Liver (tissue), 9 donors: ENCODE results near the gene TMOD4. TPM values are rescaled to one million over a fixed set of nuclear protein-coding genes. Genes with fewer than 3 reads are reported as not detected.
A peak's percentile ranks its signal among the peaks of the same experiment; 100 is the strongest.

Experiments used
- DNase-seq: peaks from one replicate; pipeline ENCODE4 v3.0.0-alpha.2; 2017; ENCODE audit warnings: low spot score
- H3K27ac ChIP-seq, 2 donors: one replicate each; pipeline ENCODE4 v1.7.0; 2013; ENCODE audit warnings: inconsistent platforms in 2 of 2, low read length in 2 of 2, control low read depth in 1 of 2, low read depth in 1 of 2, mild to moderate bottlenecking in 1 of 2
- H3K27me3 ChIP-seq, 4 donors: one replicate each; pipeline versions ENCODE4 v1.6.1 to v1.7.0; 2013; ENCODE audit warnings: low read length in 3 of 4, inconsistent platforms in 1 of 4, mild to moderate bottlenecking in 1 of 4, moderate library complexity in 1 of 4; ENCODE audit not compliant: control insufficient read depth in 4 of 4, insufficient read depth in 4 of 4
- H3K36me3 ChIP-seq, 4 donors: one replicate each; pipeline versions ENCODE4 v1.6.1 to v1.7.0; 2013; ENCODE audit warnings: low read length in 3 of 4, mild to moderate bottlenecking in 3 of 4, low read depth in 1 of 4, moderate library complexity in 1 of 4; ENCODE audit not compliant: control insufficient read depth in 4 of 4, insufficient read depth in 3 of 4
- H3K4me1 ChIP-seq, 4 donors: one replicate each; pipeline versions ENCODE4 v1.6.1 to v1.7.0; 2013; ENCODE audit warnings: low read length in 3 of 4, mild to moderate bottlenecking in 3 of 4, moderate library complexity in 1 of 4; ENCODE audit not compliant: control insufficient read depth in 4 of 4, insufficient read depth in 4 of 4
- H3K4me3 ChIP-seq, 3 donors: one replicate each; pipeline versions ENCODE4 v1.6.1 to v1.7.0; 2013; ENCODE audit warnings: low read length in 3 of 3, control low read depth in 1 of 3, low read depth in 1 of 3, mild to moderate bottlenecking in 1 of 3
- H3K9ac ChIP-seq, 2 donors: one replicate each; pipeline ENCODE4 v1.7.0; 2013; ENCODE audit warnings: low read length in 2 of 2, mild to moderate bottlenecking in 2 of 2, moderate library complexity in 2 of 2, control low read depth in 1 of 2, low read depth in 1 of 2
- H3K9me3 ChIP-seq, 4 donors: one replicate each; pipeline versions ENCODE4 v1.6.1 to v1.7.0; 2013; ENCODE audit warnings: low read length in 3 of 4; ENCODE audit not compliant: control insufficient read depth in 4 of 4
- HNF4A ChIP-seq, 2 donors: conservative IDR thresholded peaks; 2 replicates each; pipeline ENCODE4 v1.6.1; 2016; ENCODE audit warnings: antibody characterized with exemption in 2 of 2, mild to moderate bottlenecking in 2 of 2
- JUND ChIP-seq, 2 donors: IDR thresholded peaks; 2 replicates each; pipeline ENCODE4 v1.6.1; 2016; ENCODE audit warnings: antibody characterized with exemption in 2 of 2
- NR2F2 ChIP-seq: IDR thresholded peaks from 2 replicates; pipeline ENCODE4 v1.6.1; 2016; ENCODE audit warnings: antibody characterized with exemption
- RAD21 ChIP-seq, 2 donors: IDR thresholded peaks; 2 replicates each; pipeline ENCODE4 v1.6.1; 2016; ENCODE audit warnings: antibody characterized with exemption in 2 of 2, mild to moderate bottlenecking in 2 of 2
- RXRA ChIP-seq, 2 donors: IDR thresholded peaks; 2 replicates each; pipeline ENCODE4 v1.6.1; 2017 to 2018; ENCODE audit warnings: antibody characterized with exemption in 2 of 2, mild to moderate bottlenecking in 1 of 2
- SP1 ChIP-seq: IDR thresholded peaks from 2 replicates; pipeline ENCODE4 v1.6.1; 2018; ENCODE audit warnings: antibody characterized with exemption, mild to moderate bottlenecking
- TAF1 ChIP-seq: conservative IDR thresholded peaks from 2 replicates; pipeline ENCODE4 v1.6.1; 2016; ENCODE audit warnings: antibody characterized with exemption, mild to moderate bottlenecking
- WGBS: extraction: QIAGEN DNeasy Blood & Tissue Kit; methylation state at CpG from one replicate; pipeline ENCODE4 v1.1.7; 2013; 5-methylcytosine and 5-hydroxymethylcytosine counted together
- polyA plus RNA-seq, 2 donors: library from polyadenylated mRNA; stranded (reverse) in 1 of 2; unstranded in 1 of 2; fragments of 200-250 nt in 1 of 2; fragments of >200 nt in 1 of 2; fragmentation: Nextera tagmentation in 1 of 2; extraction: Ambion mirVana in 1 of 2; gene quantifications; one replicate each; pipeline versions ENCODE4 v1.2.1 to v1.2.3, GENCODE V29; 2013 to 2015
- total RNA-seq, 2 donors: library from RNA; depleted of rRNA; stranded (reverse); fragments of >200 nt; gene quantifications; one replicate each; pipeline ENCODE4 v1.2.3, GENCODE V29; 2014
- TF ChIP-seq, protein P1 (sequence below): IDR thresholded peaks from 2 replicates; pipeline ENCODE4 v1.6.1; 2016; ENCODE audit warnings: antibody characterized with exemption, mild to moderate bottlenecking
- donor health status: healthy.
- donor health status: healthy.
- donor health status: healthy.
- donor health status: healthy.
- donor health status: healthy.

The TMOD4 gene
- total and polyA plus RNA-seq, 4 donors: not detected

GRCh38 chr1:151175041-151175741 is 590 bp downstream of the TMOD4 start:
- no peaks in the 10 kb centered on the region for H3K4me1 ChIP-seq
- TF ChIP-seq RXRA (IDR thresholded peaks at IDR 0.05) (no peak), HNF4A (conservative IDR thresholded peaks at IDR 0.05) (no peak), SP1 (no peak), JUND (IDR thresholded peaks at IDR 0.05) (no peak)
- H3K36me3 ChIP-seq: peaks cover 7 to 60% (median 26%) of the 10 kb centered on the region in 4 donors
- H3K27me3 ChIP-seq: no peaks in the 10 kb centered on the region
- 84% methylated on average over 6 of the region's 6 CpGs for WGBS
- H3K9ac ChIP-seq: no peak overlapping the region
- no peak for DNase-seq
- no peaks in the 10 kb centered on the region for H3K9me3 ChIP-seq
- no peak overlapping the region for H3K27ac ChIP-seq
- no peak overlapping the region for H3K4me3 ChIP-seq

GRCh38 chr1:151171190-151171589 is 4.6 kb downstream of the TMOD4 start:
- no peak for TF ChIP-seq TAF1
- TF ChIP-seq NR2F2: no peak
- no peak for TF ChIP-seq JUND (IDR thresholded peaks at IDR 0.05)
- Histone ChIP-seq H3K27ac (no peak overlapping the region), H3K9ac (no peak overlapping the region), H3K9me3 (no peaks in the 10 kb centered on the region), H3K4me1 (peaks cover 3 to 11% (median 9%) of the 10 kb centered on the region in 4 donors), H3K4me3 (no peak overlapping the region), H3K27me3 (no peaks in the 10 kb centered on the region), H3K36me3 (peaks cover 0 to 38% (median 11%) of the 10 kb centered on the region in 4 donors)
- 96% methylated on average over 5 of the region's 5 CpGs for WGBS
- no peak for DNase-seq

GRCh38 chr1:151167116-151167515 is 8.7 kb downstream of the TMOD4 start:
- no peaks in the 10 kb centered on the region for H3K9me3 ChIP-seq
- DNase-seq: no peak
- H3K4me3 ChIP-seq: peak overlapping the region in 1 of 3 donors; percentile 56
- no peak overlapping the region for H3K9ac ChIP-seq
- peaks cover 3 to 31% (median 22%) of the 10 kb centered on the region in 4 donors for H3K4me1 ChIP-seq
- H3K27me3 ChIP-seq: no peaks in the 10 kb centered on the region
- H3K36me3 ChIP-seq: peaks cover 0 to 20% (median 0%) of the 10 kb centered on the region in 4 donors
- WGBS: 91% methylated on average over 6 of the region's 6 CpGs
- H3K27ac ChIP-seq: no peak overlapping the region
- TF ChIP-seq RAD21 (IDR thresholded peaks at IDR 0.05): no peak
- TF ChIP-seq, protein P1, sequence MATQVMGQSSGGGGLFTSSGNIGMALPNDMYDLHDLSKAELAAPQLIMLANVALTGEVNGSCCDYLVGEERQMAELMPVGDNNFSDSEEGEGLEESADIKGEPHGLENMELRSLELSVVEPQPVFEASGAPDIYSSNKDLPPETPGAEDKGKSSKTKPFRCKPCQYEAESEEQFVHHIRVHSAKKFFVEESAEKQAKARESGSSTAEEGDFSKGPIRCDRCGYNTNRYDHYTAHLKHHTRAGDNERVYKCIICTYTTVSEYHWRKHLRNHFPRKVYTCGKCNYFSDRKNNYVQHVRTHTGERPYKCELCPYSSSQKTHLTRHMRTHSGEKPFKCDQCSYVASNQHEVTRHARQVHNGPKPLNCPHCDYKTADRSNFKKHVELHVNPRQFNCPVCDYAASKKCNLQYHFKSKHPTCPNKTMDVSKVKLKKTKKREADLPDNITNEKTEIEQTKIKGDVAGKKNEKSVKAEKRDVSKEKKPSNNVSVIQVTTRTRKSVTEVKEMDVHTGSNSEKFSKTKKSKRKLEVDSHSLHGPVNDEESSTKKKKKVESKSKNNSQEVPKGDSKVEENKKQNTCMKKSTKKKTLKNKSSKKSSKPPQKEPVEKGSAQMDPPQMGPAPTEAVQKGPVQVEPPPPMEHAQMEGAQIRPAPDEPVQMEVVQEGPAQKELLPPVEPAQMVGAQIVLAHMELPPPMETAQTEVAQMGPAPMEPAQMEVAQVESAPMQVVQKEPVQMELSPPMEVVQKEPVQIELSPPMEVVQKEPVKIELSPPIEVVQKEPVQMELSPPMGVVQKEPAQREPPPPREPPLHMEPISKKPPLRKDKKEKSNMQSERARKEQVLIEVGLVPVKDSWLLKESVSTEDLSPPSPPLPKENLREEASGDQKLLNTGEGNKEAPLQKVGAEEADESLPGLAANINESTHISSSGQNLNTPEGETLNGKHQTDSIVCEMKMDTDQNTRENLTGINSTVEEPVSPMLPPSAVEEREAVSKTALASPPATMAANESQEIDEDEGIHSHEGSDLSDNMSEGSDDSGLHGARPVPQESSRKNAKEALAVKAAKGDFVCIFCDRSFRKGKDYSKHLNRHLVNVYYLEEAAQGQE: no peak

DNA sequence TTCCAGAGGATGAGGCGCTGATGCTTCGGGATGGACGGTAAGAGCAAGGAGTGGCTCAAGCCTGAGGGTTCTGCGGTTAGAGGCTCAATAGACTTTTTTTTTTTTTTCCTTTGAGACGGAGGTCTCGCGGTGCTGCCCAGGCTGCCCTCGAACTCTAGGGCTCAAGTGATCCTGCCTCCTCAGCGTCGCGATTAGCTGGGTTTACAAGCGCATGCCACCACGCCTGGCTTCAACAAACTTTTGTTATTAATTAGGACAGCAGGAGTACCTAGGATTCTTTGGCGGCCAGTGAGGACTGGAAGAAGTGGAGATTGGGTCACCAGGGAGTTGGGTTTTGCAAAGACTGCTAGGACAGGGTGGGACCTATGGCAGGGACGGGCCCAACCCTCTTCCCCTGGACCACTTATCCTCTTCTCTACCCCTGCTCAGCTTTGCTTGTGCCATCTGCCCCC is 9.2 kb downstream of the TMOD4 start:
- WGBS: 7% methylated on average over 15 of the region's 15 CpGs
- TF ChIP-seq, protein P1: no peak
- TF ChIP-seq JUND (IDR thresholded peaks at IDR 0.05) (no peak), SP1 (no peak)
- Histone ChIP-seq H3K27me3 (no peaks in the 10 kb centered on the region), H3K9me3 (no peaks in the 10 kb centered on the region), H3K9ac (peak overlapping the region; percentile 70 to 90), H3K27ac (peak overlapping the region in 1 of 2 donors; percentile 74), H3K36me3 (peaks cover 0 to 22% (median 3%) of the 10 kb centered on the region in 4 donors), H3K4me1 (peaks cover 3 to 31% (median 22%) of the 10 kb centered on the region in 4 donors), H3K4me3 (peak overlapping the region; percentile 56 to 99 (median 88))
- DNase-seq: no peak
